Measurements from ENCODE around the gene CARD10. TPM values are rescaled to one million over a fixed set of nuclear protein-coding genes. Genes with fewer than 3 reads are reported as not detected.
A peak's percentile ranks its signal among the peaks of the same experiment; 100 is the strongest.

CARD10 gene
- total and polyA plus RNA-seq, 2 of the 13 experiments (the other 11 are each of a cell fraction or from before 2014, with no cell fraction given) = 35.2 to 55.8 TPM

DNA sequence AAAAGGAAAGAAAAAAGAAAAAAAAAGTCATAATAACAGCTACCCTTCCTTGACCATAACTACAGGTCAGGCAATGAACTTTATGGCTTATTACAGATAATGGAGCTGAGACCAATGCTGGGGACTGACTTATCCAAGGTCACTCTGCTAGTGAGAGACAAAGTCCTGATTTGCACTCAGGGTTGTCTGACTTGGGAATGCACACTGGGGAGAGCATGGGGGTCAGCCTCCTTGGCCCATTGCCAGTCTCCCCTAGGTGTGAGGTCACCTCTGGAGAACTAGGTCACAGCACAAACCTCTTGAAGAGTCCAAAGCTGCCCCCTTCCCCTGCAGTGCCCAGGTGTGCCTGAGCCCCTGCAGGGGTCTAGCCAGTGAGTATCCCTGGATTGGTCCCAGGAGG lies 35.8 kb upstream of the CARD10 start (continued):
- TF ChIP-seq ZNF276 (CRISPR knock-in tag; IDR thresholded peaks at IDR 0.05; ENCODE audit: low read depth) (no peak), HDAC2 (CRISPR knock-in tag; IDR thresholded peaks at IDR 0.05) (0 out of 2 replicates have a peak, but pooled peaks have one; percentile 12), ZNF850 (CRISPR knock-in tag; conservative IDR thresholded peaks at IDR 0.05) (no peak), KDM6A (CRISPR knock-in tag; IDR thresholded peaks at IDR 0.05; ENCODE audit: low read depth) (no peak), SAP130 (CRISPR knock-in tag; IDR thresholded peaks at IDR 0.05; ENCODE audit: low read depth) (no peak), ZNF546 (CRISPR knock-in tag; conservative IDR thresholded peaks at IDR 0.05) (no peak), SRY (CRISPR knock-in tag; IDR thresholded peaks at IDR 0.05) (no peak), RNF2 (conservative IDR thresholded peaks at IDR 0.05; ENCODE audit: low read depth) (no peak), TRAFD1 (CRISPR knock-in tag; IDR thresholded peaks at IDR 0.05; ENCODE audit: borderline replicate concordance) (no peak), GTF3A (CRISPR knock-in tag; conservative IDR thresholded peaks at IDR 0.05) (no peak), ESRRA (CRISPR knock-in tag; IDR thresholded peaks at IDR 0.05; ENCODE audit: low read depth) (peak; percentile 50; the same call in 1 of the 2 replicates), KDM5B (CRISPR knock-in tag; IDR thresholded peaks at IDR 0.05; ENCODE audit: borderline replicate concordance) (0 out of 2 replicates have a peak, but pooled peaks have one; percentile 7), MXD4 (CRISPR knock-in tag; IDR thresholded peaks at IDR 0.05) (no peak), MED1 (CRISPR knock-in tag; IDR thresholded peaks at IDR 0.05) (peak; percentile 32; the same call in 1 of the 2 replicates), ZMYM3 (CRISPR knock-in tag; IDR thresholded peaks at IDR 0.05) (peak; percentile 83), ZC3H4 (CRISPR knock-in tag; IDR thresholded peaks at IDR 0.05; ENCODE audit: borderline replicate concordance) (no peak), ZBTB38 (CRISPR knock-in tag; IDR thresholded peaks at IDR 0.05) (no peak), HOXA3 (CRISPR knock-in tag; IDR thresholded peaks at IDR 0.05) (no peak), ZSCAN9 (CRISPR knock-in tag; IDR thresholded peaks at IDR 0.05; ENCODE audit: borderline replicate concordance) (no peak), PATZ1 (CRISPR knock-in tag; IDR thresholded peaks at IDR 0.05) (peak; percentile 54; the same call in 1 of the 2 replicates), TBX3 (IDR thresholded peaks at IDR 0.05; ENCODE audit: borderline replicate concordance) (no peak), ZSCAN21 (CRISPR knock-in tag; IDR thresholded peaks at IDR 0.05; ENCODE audit: borderline replicate concordance) (no peak), KDM1A (CRISPR knock-in tag; IDR thresholded peaks at IDR 0.05) (peak; percentile 20; the same call in 1 of the 2 replicates)
- TF ChIP-seq, protein P1, sequence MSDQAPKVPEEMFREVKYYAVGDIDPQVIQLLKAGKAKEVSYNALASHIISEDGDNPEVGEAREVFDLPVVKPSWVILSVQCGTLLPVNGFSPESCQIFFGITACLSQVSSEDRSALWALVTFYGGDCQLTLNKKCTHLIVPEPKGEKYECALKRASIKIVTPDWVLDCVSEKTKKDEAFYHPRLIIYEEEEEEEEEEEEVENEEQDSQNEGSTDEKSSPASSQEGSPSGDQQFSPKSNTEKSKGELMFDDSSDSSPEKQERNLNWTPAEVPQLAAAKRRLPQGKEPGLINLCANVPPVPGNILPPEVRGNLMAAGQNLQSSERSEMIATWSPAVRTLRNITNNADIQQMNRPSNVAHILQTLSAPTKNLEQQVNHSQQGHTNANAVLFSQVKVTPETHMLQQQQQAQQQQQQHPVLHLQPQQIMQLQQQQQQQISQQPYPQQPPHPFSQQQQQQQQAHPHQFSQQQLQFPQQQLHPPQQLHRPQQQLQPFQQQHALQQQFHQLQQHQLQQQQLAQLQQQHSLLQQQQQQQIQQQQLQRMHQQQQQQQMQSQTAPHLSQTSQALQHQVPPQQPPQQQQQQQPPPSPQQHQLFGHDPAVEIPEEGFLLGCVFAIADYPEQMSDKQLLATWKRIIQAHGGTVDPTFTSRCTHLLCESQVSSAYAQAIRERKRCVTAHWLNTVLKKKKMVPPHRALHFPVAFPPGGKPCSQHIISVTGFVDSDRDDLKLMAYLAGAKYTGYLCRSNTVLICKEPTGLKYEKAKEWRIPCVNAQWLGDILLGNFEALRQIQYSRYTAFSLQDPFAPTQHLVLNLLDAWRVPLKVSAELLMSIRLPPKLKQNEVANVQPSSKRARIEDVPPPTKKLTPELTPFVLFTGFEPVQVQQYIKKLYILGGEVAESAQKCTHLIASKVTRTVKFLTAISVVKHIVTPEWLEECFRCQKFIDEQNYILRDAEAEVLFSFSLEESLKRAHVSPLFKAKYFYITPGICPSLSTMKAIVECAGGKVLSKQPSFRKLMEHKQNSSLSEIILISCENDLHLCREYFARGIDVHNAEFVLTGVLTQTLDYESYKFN (CRISPR knock-in tag; conservative IDR thresholded peaks at IDR 0.05) = peak; percentile 38; the same call in 1 of the 2 replicates

All from HepG2 (cell line).